ENCODE data around the gene TXNIP. TPM values are rescaled to one million over a fixed set of nuclear protein-coding genes. Genes with fewer than 3 reads are reported as not detected.

The TXNIP gene, protein sequence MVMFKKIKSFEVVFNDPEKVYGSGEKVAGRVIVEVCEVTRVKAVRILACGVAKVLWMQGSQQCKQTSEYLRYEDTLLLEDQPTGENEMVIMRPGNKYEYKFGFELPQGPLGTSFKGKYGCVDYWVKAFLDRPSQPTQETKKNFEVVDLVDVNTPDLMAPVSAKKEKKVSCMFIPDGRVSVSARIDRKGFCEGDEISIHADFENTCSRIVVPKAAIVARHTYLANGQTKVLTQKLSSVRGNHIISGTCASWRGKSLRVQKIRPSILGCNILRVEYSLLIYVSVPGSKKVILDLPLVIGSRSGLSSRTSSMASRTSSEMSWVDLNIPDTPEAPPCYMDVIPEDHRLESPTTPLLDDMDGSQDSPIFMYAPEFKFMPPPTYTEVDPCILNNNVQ
- total RNA-seq (522 and 542 TPM in 2 replicates), polyA plus RNA-seq (591 and 1,651 TPM in 2 replicates), polyA minus RNA-seq (1,572 and 2,250 TPM in 2 replicates)
- total RNA-seq (2013) = 2,992 TPM

DNA sequence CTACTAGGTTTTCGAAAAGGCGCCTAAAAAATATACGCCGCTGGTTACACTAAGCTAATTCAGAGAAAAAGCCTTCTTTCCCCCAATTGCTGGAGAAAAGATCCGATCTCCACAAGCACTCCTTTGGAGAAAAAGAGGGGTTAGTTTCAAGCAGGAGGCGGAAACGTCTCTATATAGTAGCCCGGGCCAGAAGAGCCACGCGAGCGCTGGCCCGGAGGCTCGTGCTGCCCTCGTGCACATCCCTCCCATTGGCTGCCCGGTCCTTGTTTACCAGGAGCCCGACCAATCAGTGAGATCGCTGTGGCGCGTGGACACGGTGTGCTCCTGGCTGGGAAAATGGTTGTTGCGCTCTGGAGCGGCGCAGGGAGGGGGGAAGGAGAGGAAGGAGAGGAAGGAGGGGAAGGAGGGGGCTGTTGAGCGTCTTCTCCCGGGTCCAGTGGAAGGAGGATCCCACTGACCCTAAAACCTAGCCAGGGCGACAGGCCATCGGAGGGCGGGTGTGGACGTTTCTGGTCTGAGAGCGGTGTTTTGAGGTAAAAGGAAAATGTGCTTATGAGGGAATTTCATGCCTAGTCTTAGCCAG lies at the start of gene TXNIP:
TXNIP (minus strand) TSS at position 147 of the 583 bp plus-strand sequence. CDS start 313 bp downstream, outside the sequence.
- H3K4me1 ChIP-seq (ENCODE audit: control insufficient read depth in 2 of 2, insufficient read depth in 2 of 2, low read length in 2 of 2) = peaks cover 56 to 67% of the 10 kb centered on the region in 2 donors
- H4K20me1 ChIP-seq (ENCODE audit: control insufficient read depth, insufficient read depth, low read length, poor library complexity, severe bottlenecking) = peaks cover 39% of the 10 kb centered on the region
- H3K4me3 ChIP-seq (ENCODE audit: control extremely low read depth in 1 of 5, extremely low read depth in 1 of 5, insufficient read depth in 1 of 5, low read depth in 2 of 5, low read length in 4 of 5) = peak within 1 kb of the TSS; percentile 81 to 100 (median 95)
- under 1% methylated on average over 26 of the region's 30 CpGs for WGBS (ENCODE audit: insufficient coverage)
- Mint-ChIP-seq H3K27ac (peak within 1 kb of the TSS; percentile 100), H3K9me3 (ENCODE audit: insufficient read depth) (no peaks in the 10 kb centered on the region), H3K4me3 (peak within 1 kb of the TSS; percentile 95), H3K27me3 (no peaks in the 10 kb centered on the region), H3K4me1 (peaks cover 73% of the 10 kb centered on the region)
- ATAC-seq (ENCODE audit: low read depth) (peak; percentile 72), DNase-seq (peak; percentile 89)
- H3K79me2 ChIP-seq (ENCODE audit: control insufficient read depth, insufficient read depth, low read length) = peaks cover 49% of the 10 kb centered on the region
- peak within 1 kb of the TSS; percentile 82 to 96 for H3K27ac ChIP-seq (ENCODE audit: low read length in 2 of 2)
- intact Hi-C loops (cut with micrococcal nuclease) = loop anchor here (1.0 to 5.0 kb wide), 7 partner anchors 11 to 139 kb away; partner anchors contain the start of genes LIX1L, PEX11B and PIAS3
- H3K9ac ChIP-seq (ENCODE audit: low read length) = peak within 1 kb of the TSS; percentile 81
- no peaks in the 10 kb centered on the region for H3K27me3 ChIP-seq (replicated peaks in 1 of 4; ENCODE audit: control extremely low read depth in 1 of 4, control insufficient read depth in 3 of 4, insufficient read depth in 4 of 4, low read length in 3 of 4)
- peak within 1 kb of the TSS; percentile 59 for H2AFZ ChIP-seq (ENCODE audit: insufficient read depth, low read depth, low read length, poor library complexity, severe bottlenecking)
- POLR2A ChIA-PET = interaction anchor here (1.0 to 12.1 kb wide), 5 partner anchors 10 to 78 kb away, joined by 4 to 131 read pairs (median 31); partner anchors contain the start of gene PEX11B
- peaks cover 12 to 40% of the 10 kb centered on the region in 2 experiments for H3K36me3 ChIP-seq (replicated peaks in 1 of 2; ENCODE audit: control extremely low read depth in 1 of 2, control insufficient read depth in 1 of 2, extremely low read depth in 1 of 2, insufficient read depth in 2 of 2, low read length in 1 of 2)
- CTCF ChIA-PET = interaction anchor here (0.6 to 14.8 kb wide), 7 partner anchors 8 to 151 kb away, joined by 3 to 207 read pairs (median 8); partner anchors contain the start of genes LIX1L, NUDT17 and RBM8A
- peak within 1 kb of the TSS; percentile 80 for H3K4me2 ChIP-seq (replicated peaks; ENCODE audit: low read depth, low read length, poor library complexity, severe bottlenecking)
- no peak for TF ChIP-seq EZH2 (IDR thresholded peaks at IDR 0.05; ENCODE audit: borderline replicate concordance, insufficient read depth, low read depth, low read length, poor library complexity, severe bottlenecking)
- TF ChIP-seq, protein P1, sequence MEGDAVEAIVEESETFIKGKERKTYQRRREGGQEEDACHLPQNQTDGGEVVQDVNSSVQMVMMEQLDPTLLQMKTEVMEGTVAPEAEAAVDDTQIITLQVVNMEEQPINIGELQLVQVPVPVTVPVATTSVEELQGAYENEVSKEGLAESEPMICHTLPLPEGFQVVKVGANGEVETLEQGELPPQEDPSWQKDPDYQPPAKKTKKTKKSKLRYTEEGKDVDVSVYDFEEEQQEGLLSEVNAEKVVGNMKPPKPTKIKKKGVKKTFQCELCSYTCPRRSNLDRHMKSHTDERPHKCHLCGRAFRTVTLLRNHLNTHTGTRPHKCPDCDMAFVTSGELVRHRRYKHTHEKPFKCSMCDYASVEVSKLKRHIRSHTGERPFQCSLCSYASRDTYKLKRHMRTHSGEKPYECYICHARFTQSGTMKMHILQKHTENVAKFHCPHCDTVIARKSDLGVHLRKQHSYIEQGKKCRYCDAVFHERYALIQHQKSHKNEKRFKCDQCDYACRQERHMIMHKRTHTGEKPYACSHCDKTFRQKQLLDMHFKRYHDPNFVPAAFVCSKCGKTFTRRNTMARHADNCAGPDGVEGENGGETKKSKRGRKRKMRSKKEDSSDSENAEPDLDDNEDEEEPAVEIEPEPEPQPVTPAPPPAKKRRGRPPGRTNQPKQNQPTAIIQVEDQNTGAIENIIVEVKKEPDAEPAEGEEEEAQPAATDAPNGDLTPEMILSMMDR (IDR thresholded peaks at IDR 0.05) = no peak
- H3K9me3 ChIP-seq (ENCODE audit: control extremely low read depth in 1 of 3, control insufficient read depth in 2 of 3, insufficient read depth in 1 of 3, low read length in 2 of 3) = no peaks in the 10 kb centered on the region

Measured in B cell (primary cell).